Measurements from ENCODE around the gene ERBB2. TPM values are rescaled to one million over a fixed set of nuclear protein-coding genes. Genes with fewer than 3 reads are reported as not detected.
A peak's percentile ranks its signal among the peaks of the same experiment; 100 is the strongest.

The ERBB2 gene
- total and polyA plus RNA-seq, 9 of the 15 experiments (the other 6 are each of a cell fraction or from before 2014, with no cell fraction given): 0.74 to 5.6 (median 3.3) TPM

- TF ChIP-seq ZKSCAN1 (IDR thresholded peaks at IDR 0.05; ENCODE audit: low read depth, low read length) (no peak), FIP1L1 (IDR thresholded peaks at IDR 0.05; ENCODE audit: low read depth, low read length, poor library complexity, severe bottlenecking) (no peak), CBX2 (IDR thresholded peaks at IDR 0.05; ENCODE audit: insufficient read depth, low read length, poor library complexity, severe bottlenecking) (no peak), E2F1 (CRISPR knock-in tag; IDR thresholded peaks at IDR 0.05) (no peak), MTA2 (IDR thresholded peaks at IDR 0.05; ENCODE audit: low read depth) (no peak), ZNF311 (CRISPR knock-in tag; IDR thresholded peaks at IDR 0.05) (no peak), KDM2B (CRISPR knock-in tag; IDR thresholded peaks at IDR 0.05) (no peak), ZNF77 (CRISPR knock-in tag; IDR thresholded peaks at IDR 0.05) (no peak), SMAD4 (CRISPR knock-in tag; conservative IDR thresholded peaks at IDR 0.05) (no peak), ZZZ3 (IDR thresholded peaks at IDR 0.05) (no peak), TARDBP (IDR thresholded peaks at IDR 0.05) (no peak), XRCC5 (IDR thresholded peaks at IDR 0.05; ENCODE audit: low read depth, low read length) (peak; percentile 69; the same call in 1 of the 2 replicates), TFAM (CRISPR knock-in tag; conservative IDR thresholded peaks at IDR 0.05) (no peak), SUPT5H (IDR thresholded peaks at IDR 0.05) (peak; percentile 89), SREBF1 (IDR thresholded peaks at IDR 0.05; ENCODE audit: borderline replicate concordance, low read depth, low read length) (no peak), ATF7 (IDR thresholded peaks at IDR 0.05) (no peak)
- TF ChIP-seq, protein P1, sequence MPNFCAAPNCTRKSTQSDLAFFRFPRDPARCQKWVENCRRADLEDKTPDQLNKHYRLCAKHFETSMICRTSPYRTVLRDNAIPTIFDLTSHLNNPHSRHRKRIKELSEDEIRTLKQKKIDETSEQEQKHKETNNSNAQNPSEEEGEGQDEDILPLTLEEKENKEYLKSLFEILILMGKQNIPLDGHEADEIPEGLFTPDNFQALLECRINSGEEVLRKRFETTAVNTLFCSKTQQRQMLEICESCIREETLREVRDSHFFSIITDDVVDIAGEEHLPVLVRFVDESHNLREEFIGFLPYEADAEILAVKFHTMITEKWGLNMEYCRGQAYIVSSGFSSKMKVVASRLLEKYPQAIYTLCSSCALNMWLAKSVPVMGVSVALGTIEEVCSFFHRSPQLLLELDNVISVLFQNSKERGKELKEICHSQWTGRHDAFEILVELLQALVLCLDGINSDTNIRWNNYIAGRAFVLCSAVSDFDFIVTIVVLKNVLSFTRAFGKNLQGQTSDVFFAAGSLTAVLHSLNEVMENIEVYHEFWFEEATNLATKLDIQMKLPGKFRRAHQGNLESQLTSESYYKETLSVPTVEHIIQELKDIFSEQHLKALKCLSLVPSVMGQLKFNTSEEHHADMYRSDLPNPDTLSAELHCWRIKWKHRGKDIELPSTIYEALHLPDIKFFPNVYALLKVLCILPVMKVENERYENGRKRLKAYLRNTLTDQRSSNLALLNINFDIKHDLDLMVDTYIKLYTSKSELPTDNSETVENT (CRISPR knock-in tag; IDR thresholded peaks at IDR 0.05): peak; percentile 9; the same call in 1 of the 2 replicates
- TF ChIP-seq, protein P2, sequence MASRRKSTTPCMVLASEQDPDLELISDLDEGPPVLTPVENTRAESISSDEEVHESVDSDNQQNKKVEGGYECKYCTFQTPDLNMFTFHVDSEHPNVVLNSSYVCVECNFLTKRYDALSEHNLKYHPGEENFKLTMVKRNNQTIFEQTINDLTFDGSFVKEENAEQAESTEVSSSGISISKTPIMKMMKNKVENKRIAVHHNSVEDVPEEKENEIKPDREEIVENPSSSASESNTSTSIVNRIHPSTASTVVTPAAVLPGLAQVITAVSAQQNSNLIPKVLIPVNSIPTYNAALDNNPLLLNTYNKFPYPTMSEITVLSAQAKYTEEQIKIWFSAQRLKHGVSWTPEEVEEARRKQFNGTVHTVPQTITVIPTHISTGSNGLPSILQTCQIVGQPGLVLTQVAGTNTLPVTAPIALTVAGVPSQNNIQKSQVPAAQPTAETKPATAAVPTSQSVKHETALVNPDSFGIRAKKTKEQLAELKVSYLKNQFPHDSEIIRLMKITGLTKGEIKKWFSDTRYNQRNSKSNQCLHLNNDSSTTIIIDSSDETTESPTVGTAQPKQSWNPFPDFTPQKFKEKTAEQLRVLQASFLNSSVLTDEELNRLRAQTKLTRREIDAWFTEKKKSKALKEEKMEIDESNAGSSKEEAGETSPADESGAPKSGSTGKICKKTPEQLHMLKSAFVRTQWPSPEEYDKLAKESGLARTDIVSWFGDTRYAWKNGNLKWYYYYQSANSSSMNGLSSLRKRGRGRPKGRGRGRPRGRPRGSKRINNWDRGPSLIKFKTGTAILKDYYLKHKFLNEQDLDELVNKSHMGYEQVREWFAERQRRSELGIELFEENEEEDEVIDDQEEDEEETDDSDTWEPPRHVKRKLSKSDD (conservative IDR thresholded peaks at IDR 0.05; ENCODE audit: low read length): no peak
- TF ChIP-seq, protein P3, sequence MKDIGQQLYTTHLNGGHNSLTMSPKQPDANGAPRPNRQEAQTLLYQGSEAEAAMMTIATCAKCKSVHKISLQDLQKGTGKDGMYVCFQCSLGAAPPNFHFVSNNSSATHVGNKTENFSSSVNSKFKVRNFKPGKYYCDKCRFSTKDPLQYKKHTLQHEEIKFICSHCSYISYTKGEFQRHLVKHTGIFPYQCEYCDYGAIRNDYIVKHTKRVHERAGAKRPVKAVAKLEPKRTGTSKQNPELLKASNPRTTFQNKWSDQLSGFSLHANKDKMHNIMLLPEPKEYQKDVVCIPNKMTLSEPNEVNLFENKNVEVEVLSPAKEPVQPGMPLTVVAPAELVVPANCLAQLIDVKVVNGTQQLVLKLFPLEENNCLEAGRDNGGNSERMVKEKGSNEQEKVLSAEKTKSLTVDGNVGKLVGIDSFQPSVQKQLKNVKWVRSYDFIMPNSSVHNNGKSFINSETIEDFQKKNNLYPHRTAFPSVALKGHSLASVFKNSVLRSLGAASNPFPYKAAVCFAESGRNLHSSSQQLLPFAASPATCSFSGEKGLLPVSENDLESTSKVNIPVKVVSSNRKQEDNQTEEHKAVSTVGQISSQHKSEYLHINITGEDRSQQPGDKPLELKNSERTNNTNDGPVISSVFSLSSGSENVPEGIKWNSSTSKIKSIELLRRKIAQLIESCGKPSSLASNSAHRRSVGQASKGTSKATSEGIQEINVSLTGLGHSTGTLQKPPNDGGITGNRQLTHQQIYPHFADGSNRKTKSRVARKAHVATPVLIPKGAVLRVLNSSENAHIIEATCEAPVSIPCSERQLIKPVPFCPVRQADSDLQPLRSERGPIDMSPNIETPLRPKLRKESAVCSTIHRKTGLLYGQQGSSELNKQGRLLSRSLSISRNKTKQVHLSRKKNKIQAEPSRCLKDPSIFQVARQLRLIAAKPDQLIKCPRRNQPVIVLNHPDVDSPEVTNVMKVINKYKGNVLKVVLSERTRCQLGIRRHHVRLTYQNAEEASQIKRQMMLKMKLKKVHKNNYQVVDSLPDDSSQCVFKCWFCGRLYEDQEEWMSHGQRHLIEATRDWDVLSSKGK (CRISPR knock-in tag; IDR thresholded peaks at IDR 0.05): no peak
Measured at GRCh38 chr17:39722965-39723848, 23.3 kb downstream of the ERBB2 start (continued).
